Stimulated activated naive CD8-positive, alpha-beta T cell treated with anti-CD3 and anti-CD28 coated beads, Interleukin-15, Interleukin-2, amounts not matched to agents 100 U/mL and 50 U/mL, for 24 hours (primary cell): ENCODE measurements around the gene B3GALT6.

Experiments used
- ATAC-seq: fragments of 150-1000 bp; cut with Tn5 transposase; one replicate; pipeline ENCODE4 v1.10.0; 2021
- DNase-seq: peaks from one replicate; pipeline ENCODE4 v3.0.0; 2021

B3GALT6 gene

GRCh38 chr1:1202831-1203560 is 29.0 kb upstream of the B3GALT6 start:
- peak; percentile 31 for DNase-seq
- ATAC-seq, result no peak

- ATAC-seq (no peak), DNase-seq (peak; percentile 17)
These were observed 28.2 kb upstream of the B3GALT6 start for GRCh38 chr1:1203561-1204424.

GRCh38 chr1:1204425-1204920 is 27.6 kb upstream of the B3GALT6 start:
- no peak for ATAC-seq
- no peak for DNase-seq

- ATAC-seq (no peak), DNase-seq (no peak)
These were observed 26.9 kb upstream of the B3GALT6 start for GRCh38 chr1:1204998-1205768.

- DNase-seq (peak; percentile 32), ATAC-seq (no peak)
These were observed 26.2 kb upstream of the B3GALT6 start for GRCh38 chr1:1205769-1206375.

GRCh38 chr1:1206376-1206965 is 25.6 kb upstream of the B3GALT6 start, which contains the start of gene TNFRSF18:
Gene TNFRSF18 (minus strand): TSS chr1:1206592. CDS start chr1:1206571, 21 bp downstream.
- peak; percentile 56 for DNase-seq
- peak; percentile 9 for ATAC-seq

GRCh38 chr1:1206966-1207531 is 25.0 kb upstream of the B3GALT6 start:
- DNase-seq (peak; percentile 46), ATAC-seq (no peak)

GRCh38 chr1:1207571-1207892 is 24.5 kb upstream of the B3GALT6 start:
- no peak for DNase-seq
- ATAC-seq, result no peak

- ATAC-seq (peak; percentile 4), DNase-seq (peak; percentile 60)
These were observed 23.2 kb upstream of the B3GALT6 start for GRCh38 chr1:1208713-1209433.

GRCh38 chr1:1210726-1211540 is 21.1 kb upstream of the B3GALT6 start:
- no peak for DNase-seq
- no peak for ATAC-seq

- ATAC-seq, result no peak
- DNase-seq, result no peak
These were observed 20.2 kb upstream of the B3GALT6 start for GRCh38 chr1:1211541-1212441.

GRCh38 chr1:1212780-1213344 is 19.2 kb upstream of the B3GALT6 start:
- DNase-seq, result peak; percentile 69
- peak; percentile 6 for ATAC-seq

- peak; percentile 56 for DNase-seq
These were observed 18.4 kb upstream of the B3GALT6 start, which contains the start of gene TNFRSF4 for GRCh38 chr1:1213345-1214265. Gene TNFRSF4 (minus strand): TSS chr1:1214153. CDS start chr1:1214127, 26 bp downstream.

GRCh38 chr1:1215080-1215676 is 16.9 kb upstream of the B3GALT6 start:
- no peak for ATAC-seq
- DNase-seq, result no peak

More at GRCh38 chr1:1213345-1214265, 18.4 kb upstream of the B3GALT6 start, which contains the start of gene TNFRSF4:
- ATAC-seq, result peak; percentile 24

GRCh38 chr1:1215881-1216605 is 16.0 kb upstream of the B3GALT6 start:
- DNase-seq (no peak), ATAC-seq (no peak)
